HL-60 (cell line): ENCODE results near the gene CCR4.
"Not testable (repeated sequence)": the region's sequence is repeated elsewhere in the genome, so short reads cannot be mapped to it uniquely, and the experiment has no call there.

Experiments
- DNase-seq, 2 experiments: peaks; one replicate each; pipeline ENCODE4 v3.0.0-alpha.2; 2010 to 2020; ENCODE audit warnings: low read depth in 1 of 2, low spot score in 1 of 2
- H3K27ac ChIP-seq: fragments of 250-450 bp; sonication (Bioruptor Pico); replicated peaks from 2 replicates; pipeline ENCODE4 v1.5.1; 2020; ENCODE audit warnings: mild to moderate bottlenecking, moderate library complexity
- H3K27me3 ChIP-seq: fragments of 250-450 bp; sonication (Bioruptor Pico); 2 replicates; pipeline ENCODE4 v1.5.1; 2021; ENCODE audit warnings: mild to moderate bottlenecking, moderate library complexity; ENCODE audit not compliant: insufficient read depth, poor library complexity, severe bottlenecking
- H3K4me3 ChIP-seq: replicated peaks from 2 replicates; pipeline ENCODE4 v1.5.1; 2011; ENCODE audit warnings: mild to moderate bottlenecking, control low read depth, low read length; ENCODE audit not compliant: insufficient read depth
- CTCF ChIP-seq: IDR thresholded peaks from one replicate; pipeline ENCODE4 v1.5.1; 2011; ENCODE audit warnings: low read length, control low read depth, inconsistent platforms; ENCODE audit not compliant: insufficient read depth
- GABPA ChIP-seq: IDR thresholded peaks from 2 replicates; pipeline ENCODE4 v1.6.1; 2012; ENCODE audit warnings: low read depth
- POLR2AphosphoS5 ChIP-seq: IDR thresholded peaks from 2 replicates; pipeline ENCODE4 v1.6.1; 2012; ENCODE audit warnings: low read depth
- REST ChIP-seq: IDR thresholded peaks from 2 replicates; pipeline ENCODE4 v1.6.1; 2012; ENCODE audit warnings: low read depth; ENCODE audit not compliant: insufficient replicate concordance
- SPI1 ChIP-seq: IDR thresholded peaks from 2 replicates; pipeline ENCODE4 v1.6.1; 2012; ENCODE audit warnings: low read depth, mild to moderate bottlenecking, borderline replicate concordance

The CCR4 gene

GRCh38 chr3:32965617-32966213 is 14.3 kb downstream of the CCR4 start:
- DNase-seq, H3K27ac ChIP-seq, H3K27me3 ChIP-seq, H3K4me3 ChIP-seq: not testable (repeated sequence)

- H3K27ac ChIP-seq, H3K27me3 ChIP-seq, H3K4me3 ChIP-seq, DNase-seq: not testable (repeated sequence)
These were observed 15.2 kb downstream of the CCR4 start for GRCh38 chr3:32966627-32967026.

- TF ChIP-seq SPI1, result no peak
- no peak for TF ChIP-seq GABPA
- no peak for TF ChIP-seq CTCF
- no peak for TF ChIP-seq POLR2AphosphoS5
- no peak for TF ChIP-seq REST
- DNase-seq, result no peak
- Histone ChIP-seq H3K4me3 (no peak overlapping the region), H3K27ac (no peak overlapping the region), H3K27me3 (no peaks in the 10 kb centered on the region)
These were observed 16.9 kb downstream of the CCR4 start for GRCh38 chr3:32968166-32968919.

GRCh38 chr3:32968920-32969389 is 17.5 kb downstream of the CCR4 start:
- H3K27me3 ChIP-seq, result no peaks in the 10 kb centered on the region
- no peak overlapping the region for H3K27ac ChIP-seq
- DNase-seq, result no peak
- TF ChIP-seq SPI1 (no peak), GABPA (no peak)
- no peak overlapping the region for H3K4me3 ChIP-seq

- H3K27me3 ChIP-seq, result no peaks in the 10 kb centered on the region
- no peak overlapping the region for H3K4me3 ChIP-seq
- DNase-seq, result no peak
- no peak overlapping the region for H3K27ac ChIP-seq
- TF ChIP-seq REST (no peak), SPI1 (no peak), GABPA (no peak), POLR2AphosphoS5 (no peak), CTCF (no peak)
These were observed 18.2 kb downstream of the CCR4 start for GRCh38 chr3:32969656-32970055.

GRCh38 chr3:32971291-32971690 is 19.8 kb downstream of the CCR4 start:
- not testable (repeated sequence) for H3K27ac ChIP-seq, H3K27me3 ChIP-seq
- DNase-seq, result peak in 1 of 2 experiments; percentile 8

More at GRCh38 chr3:32971291-32971690, 19.8 kb downstream of the CCR4 start:
- not testable (repeated sequence) for H3K4me3 ChIP-seq
